ENCODE data around the gene BCORL1. TPM values are rescaled to one million over a fixed set of nuclear protein-coding genes. Genes with fewer than 3 reads are reported as not detected.
A peak's percentile ranks its signal among the peaks of the same experiment; 100 is the strongest.

BCORL1 gene
- total RNA-seq, 6 donors from 2014 or later: 3.2 to 21.4 (median 11.2) TPM

GRCh38 chrX:129953334-129953648, 29.1 kb upstream of the BCORL1 start:
- Histone ChIP-seq H3K36me3 (no peaks in the 10 kb centered on the region), H3K27me3 (no peaks in the 10 kb centered on the region), H3K4me3 (peak overlapping the region in 3 of 4 donors; percentile 29 to 48 (median 44)), H3K4me1 (peaks cover 0 to 21% (median 5%) of the 10 kb centered on the region in 4 donors), H3K27ac (peak overlapping the region in 2 of 4 donors; percentile 26 to 27), H3K9me3 (no peaks in the 10 kb centered on the region)
- ATAC-seq (ENCODE audit: low FRiP score in 2 of 2) (no peak), DNase-seq (no peak)
- 43% methylated on average over 18 of the region's 18 CpGs; no CpG with 5 or more reads in 1 of the 2 donors for WGBS, 2 donors
- TF ChIP-seq EP300 (IDR thresholded peaks at IDR 0.05): no peak
- TF ChIP-seq POLR2AphosphoS5 (IDR thresholded peaks at IDR 0.05): no peak
- TF ChIP-seq CTCF (IDR thresholded peaks at IDR 0.05): no peak
- no peak for TF ChIP-seq POLR2A (IDR thresholded peaks at IDR 0.05)

- Histone ChIP-seq H3K9me3 (no peaks in the 10 kb centered on the region), H3K27ac (no peak overlapping the region), H3K36me3 (no peaks in the 10 kb centered on the region), H3K4me3 (no peak overlapping the region), H3K27me3 (no peaks in the 10 kb centered on the region), H3K4me1 (peaks cover 0 to 21% (median 5%) of the 10 kb centered on the region in 4 donors)
- no peak for DNase-seq
- TF ChIP-seq CTCF (IDR thresholded peaks at IDR 0.05) (no peak), EP300 (IDR thresholded peaks at IDR 0.05) (no peak), POLR2A (IDR thresholded peaks at IDR 0.05) (no peak), POLR2AphosphoS5 (IDR thresholded peaks at IDR 0.05) (no peak)
- ATAC-seq (ENCODE audit: low FRiP score in 2 of 2): no peak
- WGBS, 2 donors: 80 to 100% methylated on average over 4 of the region's 4 CpGs
Measured at GRCh38 chrX:129953881-129954280, 28.6 kb upstream of the BCORL1 start.

GRCh38 chrX:129954804-129955203, 27.6 kb upstream of the BCORL1 start:
- Histone ChIP-seq H3K4me3 (no peak overlapping the region), H3K36me3 (no peaks in the 10 kb centered on the region), H3K27ac (no peak overlapping the region), H3K27me3 (no peaks in the 10 kb centered on the region), H3K4me1 (peaks cover 0 to 21% (median 5%) of the 10 kb centered on the region in 4 donors), H3K9me3 (no peaks in the 10 kb centered on the region)
- no peak for DNase-seq
- 42% methylated on average over 3 of the region's 3 CpGs; no CpG with 5 or more reads in 1 of the 2 donors for WGBS, 2 donors
- TF ChIP-seq EP300 (IDR thresholded peaks at IDR 0.05) (no peak), POLR2AphosphoS5 (IDR thresholded peaks at IDR 0.05) (no peak), CTCF (IDR thresholded peaks at IDR 0.05) (no peak), POLR2A (IDR thresholded peaks at IDR 0.05) (no peak)
- ATAC-seq (ENCODE audit: low FRiP score in 2 of 2): no peak

GRCh38 chrX:129955682-129956081, 26.8 kb upstream of the BCORL1 start:
- no peaks in the 10 kb centered on the region for H3K36me3 ChIP-seq
- DNase-seq: no peak
- H3K27me3 ChIP-seq: no peaks in the 10 kb centered on the region
- peaks cover 0 to 21% (median 5%) of the 10 kb centered on the region in 4 donors for H3K4me1 ChIP-seq
- no peak overlapping the region for H3K4me3 ChIP-seq
- no peak overlapping the region for H3K27ac ChIP-seq
- TF ChIP-seq POLR2AphosphoS5 (IDR thresholded peaks at IDR 0.05): no peak
- TF ChIP-seq EP300 (IDR thresholded peaks at IDR 0.05): no peak
- TF ChIP-seq CTCF (IDR thresholded peaks at IDR 0.05): no peak
- no peak for TF ChIP-seq POLR2A (IDR thresholded peaks at IDR 0.05)
- H3K9me3 ChIP-seq: no peaks in the 10 kb centered on the region
- ATAC-seq (ENCODE audit: low FRiP score in 2 of 2): no peak
- WGBS, 2 donors: 95 to 100% methylated on average over 3 of the region's 3 CpGs

GRCh38 chrX:129956145-129956544, 26.3 kb upstream of the BCORL1 start:
- no peak for ATAC-seq (ENCODE audit: low FRiP score in 2 of 2)
- 83 to 85% methylated on average over 10 of the region's 10 CpGs for WGBS, 2 donors
- no peaks in the 10 kb centered on the region for H3K27me3 ChIP-seq
- no peak for DNase-seq
- TF ChIP-seq CTCF (IDR thresholded peaks at IDR 0.05) (no peak), POLR2AphosphoS5 (IDR thresholded peaks at IDR 0.05) (no peak), EP300 (IDR thresholded peaks at IDR 0.05) (no peak), POLR2A (IDR thresholded peaks at IDR 0.05) (no peak)
- H3K36me3 ChIP-seq: no peaks in the 10 kb centered on the region
- H3K4me3 ChIP-seq: no peak overlapping the region
- H3K4me1 ChIP-seq: peaks cover 0 to 21% (median 5%) of the 10 kb centered on the region in 4 donors
- no peaks in the 10 kb centered on the region for H3K9me3 ChIP-seq
- H3K27ac ChIP-seq: no peak overlapping the region

Measured in upper lobe of left lung (tissue), 6 donors.